ENCODE data around the gene OLIG2. TPM values are rescaled to one million over a fixed set of nuclear protein-coding genes. Genes with fewer than 3 reads are reported as not detected.

OLIG2 gene
- total RNA-seq, 1 experiment from 2014 or later = not detected

DNA sequence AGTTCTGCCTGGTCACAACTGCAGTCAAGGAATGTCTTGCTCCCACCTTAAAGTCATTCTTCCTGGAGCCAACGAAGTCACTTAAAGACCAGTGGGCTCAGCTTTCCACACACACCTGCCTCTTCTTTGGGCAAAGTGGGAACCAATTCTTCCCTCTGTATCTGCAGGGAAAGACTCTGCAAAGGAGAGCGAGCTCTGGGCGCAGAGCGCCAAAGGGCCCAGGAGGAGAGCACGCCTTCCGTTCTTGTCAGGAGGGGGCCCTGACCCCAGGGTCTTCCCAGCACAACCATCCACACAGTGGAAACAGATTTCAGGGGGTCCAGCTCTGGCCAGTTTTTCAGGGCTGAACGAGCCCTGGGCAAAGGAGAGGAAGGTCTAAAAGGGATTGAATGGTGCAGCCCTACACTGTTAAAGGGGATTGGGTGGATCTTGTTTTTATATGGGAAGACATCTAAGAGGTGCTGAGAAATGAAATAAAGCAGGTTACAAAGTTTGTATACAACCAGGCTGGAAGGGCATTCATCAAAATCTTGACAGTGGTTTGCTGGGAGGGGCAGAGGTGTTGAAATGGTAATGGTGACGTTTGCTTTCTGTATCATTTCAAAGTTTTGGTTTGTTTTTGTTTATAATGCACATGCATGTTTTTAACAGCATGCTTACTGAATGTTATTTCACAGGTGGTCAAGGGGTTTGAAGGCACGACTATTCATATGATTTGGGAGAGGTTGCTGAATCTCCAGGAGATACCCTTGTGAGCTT, 6.8 kb upstream of the OLIG2 start:
- in situ Hi-C loops (cut with HindIII; ENCODE audit: low pct_unique_long_range_greater_than_20kb, low sequenced_read_pairs) = no loop called here
- no peak for DNase-seq (ENCODE audit: low read depth)

- in situ Hi-C loops (cut with HindIII; ENCODE audit: low pct_unique_long_range_greater_than_20kb, low sequenced_read_pairs) = no loop called here
- DNase-seq (ENCODE audit: low read depth) = no peak
These were observed 6.2 kb upstream of the OLIG2 start for GRCh38 chr21:33019516-33019884.

DNA sequence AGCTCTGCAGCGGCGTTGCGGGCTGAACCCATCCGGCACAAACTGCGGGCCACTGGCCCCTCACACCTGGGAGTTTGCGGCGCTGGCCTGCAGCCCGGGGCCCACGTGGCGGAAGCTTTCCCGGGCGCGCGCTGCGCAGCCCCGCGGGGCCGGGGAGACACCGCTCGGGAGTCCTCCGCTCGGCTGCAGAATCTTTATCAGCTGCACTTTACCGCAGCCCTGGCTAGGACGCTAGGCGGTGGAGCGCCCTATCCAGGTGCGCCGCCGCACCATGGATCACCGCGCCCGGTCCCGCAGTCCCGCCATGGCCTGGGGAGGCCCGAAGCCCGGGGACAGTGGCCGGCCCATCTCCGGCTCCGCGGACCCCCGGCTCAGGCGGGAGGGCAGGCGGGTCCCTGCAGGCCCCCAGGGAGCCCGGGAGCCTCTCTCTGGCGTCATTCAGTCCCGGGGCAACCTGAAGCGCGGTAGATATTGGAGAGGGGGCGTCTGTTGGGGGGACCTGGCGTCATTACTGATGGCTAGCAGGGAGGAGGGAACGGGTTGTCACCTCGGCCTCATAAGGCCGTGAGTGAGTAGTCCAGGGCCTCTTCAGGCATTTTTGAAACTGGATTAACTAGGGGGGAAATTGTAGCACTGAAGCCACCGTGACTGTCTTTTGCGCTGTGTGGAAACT, 5.7 kb upstream of the OLIG2 start:
- no peak for DNase-seq (ENCODE audit: low read depth)

GRCh38 chr21:33020558-33021100, 5.1 kb upstream of the OLIG2 start:
- DNase-seq (ENCODE audit: low read depth) = no peak
- in situ Hi-C loops (cut with HindIII; ENCODE audit: low pct_unique_long_range_greater_than_20kb, low sequenced_read_pairs) = no loop called here

More for the DNA sequence above, 5.7 kb upstream of the OLIG2 start:
- in situ Hi-C loops (cut with HindIII; ENCODE audit: low pct_unique_long_range_greater_than_20kb, low sequenced_read_pairs) = no loop called here

- in situ Hi-C loops (cut with HindIII; ENCODE audit: low pct_unique_long_range_greater_than_20kb, low sequenced_read_pairs) = no loop called here
These were observed 4.6 kb upstream of the OLIG2 start for GRCh38 chr21:33021150-33021549.

GRCh38 chr21:33021667-33022066, 4.1 kb upstream of the OLIG2 start:
- DNase-seq (ENCODE audit: low read depth) = no peak
- in situ Hi-C loops (cut with HindIII; ENCODE audit: low pct_unique_long_range_greater_than_20kb, low sequenced_read_pairs) = no loop called here

More at GRCh38 chr21:33021150-33021549, 4.6 kb upstream of the OLIG2 start:
- no peak for DNase-seq (ENCODE audit: low read depth)

GRCh38 chr21:33022489-33022827, 3.3 kb upstream of the OLIG2 start:
- DNase-seq (ENCODE audit: low read depth) = no peak
- in situ Hi-C loops (cut with HindIII; ENCODE audit: low pct_unique_long_range_greater_than_20kb, low sequenced_read_pairs) = no loop called here

GRCh38 chr21:33022828-33023573, 2.7 kb upstream of the OLIG2 start:
- in situ Hi-C loops (cut with HindIII; ENCODE audit: low pct_unique_long_range_greater_than_20kb, low sequenced_read_pairs) = no loop called here
- no peak for DNase-seq (ENCODE audit: low read depth)

DNA sequence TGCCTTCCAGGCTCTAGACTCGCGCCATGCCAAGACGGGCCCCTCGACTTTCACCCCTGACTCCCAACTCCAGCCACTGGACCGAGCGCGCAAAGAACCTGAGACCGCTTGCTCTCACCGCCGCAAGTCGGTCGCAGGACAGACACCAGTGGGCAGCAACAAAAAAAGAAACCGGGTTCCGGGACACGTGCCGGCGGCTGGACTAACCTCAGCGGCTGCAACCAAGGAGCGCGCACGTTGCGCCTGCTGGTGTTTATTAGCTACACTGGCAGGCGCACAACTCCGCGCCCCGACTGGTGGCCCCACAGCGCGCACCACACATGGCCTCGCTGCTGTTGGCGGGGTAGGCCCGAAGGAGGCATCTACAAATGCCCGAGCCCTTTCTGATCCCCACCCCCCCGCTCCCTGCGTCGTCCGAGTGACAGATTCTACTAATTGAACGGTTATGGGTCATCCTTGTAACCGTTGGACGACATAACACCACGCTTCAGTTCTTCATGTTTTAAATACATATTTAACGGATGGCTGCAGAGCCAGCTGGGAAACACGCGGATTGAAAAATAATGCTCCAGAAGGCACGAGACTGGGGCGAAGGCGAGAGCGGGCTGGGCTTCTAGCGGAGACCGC, 2.0 kb upstream of the OLIG2 start:
- DNase-seq (ENCODE audit: low read depth) = no peak
- in situ Hi-C loops (cut with HindIII; ENCODE audit: low pct_unique_long_range_greater_than_20kb, low sequenced_read_pairs) = no loop called here

- in situ Hi-C loops (cut with HindIII; ENCODE audit: low pct_unique_long_range_greater_than_20kb, low sequenced_read_pairs) = no loop called here
- no peak for DNase-seq (ENCODE audit: low read depth)
These were observed 1.3 kb upstream of the OLIG2 start for GRCh38 chr21:33024201-33025103.

DNA sequence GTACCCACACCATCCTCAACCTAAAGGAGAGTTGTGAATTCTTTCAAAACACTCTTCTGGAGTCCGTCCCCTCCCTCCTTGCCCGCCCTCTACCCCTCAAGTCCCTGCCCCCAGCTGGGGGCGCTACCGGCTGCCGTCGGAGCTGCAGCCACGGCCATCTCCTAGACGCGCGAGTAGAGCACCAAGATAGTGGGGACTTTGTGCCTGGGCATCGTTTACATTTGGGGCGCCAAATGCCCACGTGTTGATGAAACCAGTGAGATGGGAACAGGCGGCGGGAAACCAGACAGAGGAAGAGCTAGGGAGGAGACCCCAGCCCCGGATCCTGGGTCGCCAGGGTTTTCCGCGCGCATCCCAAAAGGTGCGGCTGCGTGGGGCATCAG, 638 bp upstream of the OLIG2 start:
- no peak for DNase-seq (ENCODE audit: low read depth)
- in situ Hi-C loops (cut with HindIII; ENCODE audit: low pct_unique_long_range_greater_than_20kb, low sequenced_read_pairs) = no loop called here

DNA sequence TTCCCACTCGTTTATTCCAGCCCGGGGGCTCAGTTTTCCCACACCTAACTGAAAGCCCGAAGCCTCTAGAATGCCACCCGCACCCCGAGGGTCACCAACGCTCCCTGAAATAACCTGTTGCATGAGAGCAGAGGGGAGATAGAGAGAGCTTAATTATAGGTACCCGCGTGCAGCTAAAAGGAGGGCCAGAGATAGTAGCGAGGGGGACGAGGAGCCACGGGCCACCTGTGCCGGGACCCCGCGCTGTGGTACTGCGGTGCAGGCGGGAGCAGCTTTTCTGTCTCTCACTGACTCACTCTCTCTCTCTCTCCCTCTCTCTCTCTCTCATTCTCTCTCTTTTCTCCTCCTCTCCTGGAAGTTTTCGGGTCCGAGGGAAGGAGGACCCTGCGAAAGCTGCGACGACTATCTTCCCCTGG, 716 bp downstream of the OLIG2 start:
- in situ Hi-C loops (cut with HindIII; ENCODE audit: low pct_unique_long_range_greater_than_20kb, low sequenced_read_pairs) = no loop called here

DNA sequence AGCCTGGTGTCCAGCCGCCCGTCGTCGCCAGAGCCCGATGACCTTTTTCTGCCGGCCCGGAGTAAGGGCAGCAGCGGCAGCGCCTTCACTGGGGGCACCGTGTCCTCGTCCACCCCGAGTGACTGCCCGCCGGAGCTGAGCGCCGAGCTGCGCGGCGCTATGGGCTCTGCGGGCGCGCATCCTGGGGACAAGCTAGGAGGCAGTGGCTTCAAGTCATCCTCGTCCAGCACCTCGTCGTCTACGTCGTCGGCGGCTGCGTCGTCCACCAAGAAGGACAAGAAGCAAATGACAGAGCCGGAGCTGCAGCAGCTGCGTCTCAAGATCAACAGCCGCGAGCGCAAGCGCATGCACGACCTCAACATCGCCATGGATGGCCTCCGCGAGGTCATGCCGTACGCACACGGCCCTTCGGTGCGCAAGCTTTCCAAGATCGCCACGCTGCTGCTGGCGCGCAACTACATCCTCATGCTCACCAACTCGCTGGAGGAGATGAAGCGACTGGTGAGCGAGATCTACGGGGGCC, 1.2 kb downstream of the OLIG2 start:
- no peak for DNase-seq (ENCODE audit: low read depth)
- in situ Hi-C loops (cut with HindIII; ENCODE audit: low pct_unique_long_range_greater_than_20kb, low sequenced_read_pairs) = no loop called here

More for the DNA sequence above, 716 bp downstream of the OLIG2 start:
- DNase-seq (ENCODE audit: low read depth) = no peak

DNA sequence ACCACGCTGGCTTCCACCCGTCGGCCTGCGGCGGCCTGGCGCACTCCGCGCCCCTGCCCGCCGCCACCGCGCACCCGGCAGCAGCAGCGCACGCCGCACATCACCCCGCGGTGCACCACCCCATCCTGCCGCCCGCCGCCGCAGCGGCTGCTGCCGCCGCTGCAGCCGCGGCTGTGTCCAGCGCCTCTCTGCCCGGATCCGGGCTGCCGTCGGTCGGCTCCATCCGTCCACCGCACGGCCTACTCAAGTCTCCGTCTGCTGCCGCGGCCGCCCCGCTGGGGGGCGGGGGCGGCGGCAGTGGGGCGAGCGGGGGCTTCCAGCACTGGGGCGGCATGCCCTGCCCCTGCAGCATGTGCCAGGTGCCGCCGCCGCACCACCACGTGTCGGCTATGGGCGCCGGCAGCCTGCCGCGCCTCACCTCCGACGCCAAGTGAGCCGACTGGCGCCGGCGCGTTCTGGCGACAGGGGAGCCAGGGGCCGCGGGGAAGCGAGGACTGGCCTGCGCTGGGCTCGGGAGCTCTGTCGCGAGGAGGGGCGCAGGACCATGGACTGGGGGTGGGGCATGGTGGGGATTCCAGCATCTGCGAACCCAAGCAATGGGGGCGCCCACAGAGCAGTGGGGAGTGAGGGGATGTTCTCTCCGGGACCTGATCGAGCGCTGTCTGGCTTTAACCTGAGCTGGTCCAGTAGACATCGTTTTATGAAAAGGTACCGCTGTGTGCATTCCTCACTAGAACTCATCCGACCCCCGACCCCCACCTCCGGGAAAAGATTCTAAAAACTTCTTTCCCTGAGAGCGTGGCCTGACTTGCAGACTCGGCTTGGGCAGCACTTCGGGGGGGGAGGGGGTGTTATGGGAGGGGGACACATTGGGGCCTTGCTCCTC, 1.9 kb downstream of the OLIG2 start:
- in situ Hi-C loops (cut with HindIII; ENCODE audit: low pct_unique_long_range_greater_than_20kb, low sequenced_read_pairs) = no loop called here
- DNase-seq (ENCODE audit: low read depth) = no peak

DNA sequence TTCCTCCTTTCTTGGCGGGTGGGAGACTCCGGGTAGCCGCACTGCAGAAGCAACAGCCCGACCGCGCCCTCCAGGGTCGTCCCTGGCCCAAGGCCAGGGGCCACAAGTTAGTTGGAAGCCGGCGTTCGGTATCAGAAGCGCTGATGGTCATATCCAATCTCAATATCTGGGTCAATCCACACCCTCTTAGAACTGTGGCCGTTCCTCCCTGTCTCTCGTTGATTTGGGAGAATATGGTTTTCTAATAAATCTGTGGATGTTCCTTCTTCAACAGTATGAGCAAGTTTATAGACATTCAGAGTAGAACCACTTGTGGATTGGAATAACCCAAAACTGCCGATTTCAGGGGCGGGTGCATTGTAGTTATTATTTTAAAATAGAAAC, 2.5 kb downstream of the OLIG2 start:
- DNase-seq (ENCODE audit: low read depth) = no peak

DNA sequence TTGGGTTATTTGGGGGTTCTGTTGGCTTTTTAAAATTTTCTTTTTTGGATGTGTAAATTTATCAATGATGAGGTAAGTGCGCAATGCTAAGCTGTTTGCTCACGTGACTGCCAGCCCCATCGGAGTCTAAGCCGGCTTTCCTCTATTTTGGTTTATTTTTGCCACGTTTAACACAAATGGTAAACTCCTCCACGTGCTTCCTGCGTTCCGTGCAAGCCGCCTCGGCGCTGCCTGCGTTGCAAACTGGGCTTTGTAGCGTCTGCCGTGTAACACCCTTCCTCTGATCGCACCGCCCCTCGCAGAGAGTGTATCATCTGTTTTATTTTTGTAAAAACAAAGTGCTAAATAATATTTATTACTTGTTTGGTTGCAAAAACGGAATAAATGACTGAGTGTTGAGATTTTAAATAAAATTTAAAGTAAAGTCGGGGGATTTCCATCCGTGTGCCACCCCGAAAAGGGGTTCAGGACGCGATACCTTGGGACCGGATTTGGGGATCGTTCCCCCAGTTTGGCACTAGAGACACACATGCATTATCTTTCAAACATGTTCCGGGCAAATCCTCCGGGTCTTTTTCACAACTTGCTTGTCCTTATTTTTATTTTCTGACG, 3.1 kb downstream of the OLIG2 start:
- DNase-seq (ENCODE audit: low read depth) = no peak
- in situ Hi-C loops (cut with HindIII; ENCODE audit: low pct_unique_long_range_greater_than_20kb, low sequenced_read_pairs) = no loop called here

More for the DNA sequence above, 2.5 kb downstream of the OLIG2 start:
- in situ Hi-C loops (cut with HindIII; ENCODE audit: low pct_unique_long_range_greater_than_20kb, low sequenced_read_pairs) = no loop called here

Measured in Caki2 (cell line).